Activated gamma-delta T cell treated with anti-CD3 and anti-CD28 coated beads, Interleukin-2, amount 50 U/mL, for 16 hours (primary cell): Measurements from ENCODE around the gene MTX1.

Source experiments
- DNase-seq: peaks from one replicate; pipeline ENCODE4 v3.0.0-alpha.2; 2020; ENCODE audit warnings: low read depth

MTX1 gene

GRCh38 chr1:155263067-155263466 lies 54.6 kb downstream of the MTX1 start:
- DNase-seq: no peak
